NCI-H2196 treated with DMSO at 0.1 percent for 48 hours (cell line): ENCODE data around the gene DAPK1.

Source experiments
- DNase-seq: peaks from one replicate; lab custom pipeline; 2025; ENCODE audit not compliant: unreplicated experiment; lab: John Stamatoyannopoulos, UW

DAPK1 gene

DNA sequence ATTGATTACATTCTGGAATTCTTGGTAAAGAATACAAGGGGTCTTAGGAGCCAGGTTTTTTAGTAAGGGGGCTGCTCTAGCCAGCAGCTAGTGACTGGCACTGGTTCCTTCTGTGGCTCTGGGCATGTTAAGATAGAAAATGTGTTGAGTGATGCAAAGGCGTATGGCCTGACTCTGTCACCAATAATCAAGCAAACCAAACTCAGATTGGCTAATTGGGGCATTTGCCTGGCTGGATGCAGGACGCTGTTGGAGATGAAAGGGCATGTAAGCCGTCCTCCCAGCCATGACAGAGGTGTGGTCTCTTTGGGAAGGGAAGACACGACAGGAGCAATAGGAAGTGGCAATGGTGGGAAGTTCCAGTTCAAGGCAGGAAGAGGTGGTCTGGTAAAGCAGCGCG, 140.6 kb downstream of the DAPK1 start:
- DNase-seq, result no peak

DNA sequence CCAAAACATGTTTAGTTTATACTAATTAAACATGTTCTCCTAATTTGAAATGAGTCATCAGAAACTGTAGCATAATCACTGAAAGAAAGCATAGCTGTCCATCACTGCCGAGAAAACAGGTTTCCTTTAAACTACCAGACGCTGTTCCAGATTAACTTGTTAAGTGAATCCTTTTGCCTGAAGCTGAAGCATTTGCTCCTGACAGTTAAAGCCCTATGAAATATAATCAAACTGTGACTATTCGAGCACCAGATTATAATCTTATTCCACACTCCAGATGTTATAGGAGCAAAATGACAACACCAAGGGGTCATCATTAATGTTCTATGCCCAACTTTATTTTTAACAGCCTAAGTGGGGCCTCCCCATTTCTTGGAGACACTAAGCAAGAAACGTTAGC, 142.3 kb downstream of the DAPK1 start:
- DNase-seq, result no peak

DNA sequence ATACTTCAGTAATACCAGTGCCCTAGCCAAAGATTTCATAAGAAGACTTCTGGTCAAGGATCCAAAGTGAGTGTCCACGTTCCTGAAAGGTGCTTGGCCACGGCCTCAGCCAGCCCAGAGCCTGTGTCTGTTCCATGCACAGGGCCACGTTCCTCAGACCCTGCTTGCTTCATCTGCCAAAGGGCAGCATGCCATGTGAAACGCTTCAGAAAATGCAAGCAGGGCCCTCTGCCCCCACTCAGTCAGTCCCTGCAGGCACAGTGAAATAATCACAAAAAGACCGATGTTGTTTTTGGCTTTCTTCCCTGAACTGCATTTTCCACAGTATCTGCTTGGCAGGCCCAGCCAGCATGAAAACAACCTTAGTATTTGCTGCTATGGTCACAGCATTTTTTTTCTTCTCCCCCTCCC, 142.7 kb downstream of the DAPK1 start:
- DNase-seq, result no peak

DNA sequence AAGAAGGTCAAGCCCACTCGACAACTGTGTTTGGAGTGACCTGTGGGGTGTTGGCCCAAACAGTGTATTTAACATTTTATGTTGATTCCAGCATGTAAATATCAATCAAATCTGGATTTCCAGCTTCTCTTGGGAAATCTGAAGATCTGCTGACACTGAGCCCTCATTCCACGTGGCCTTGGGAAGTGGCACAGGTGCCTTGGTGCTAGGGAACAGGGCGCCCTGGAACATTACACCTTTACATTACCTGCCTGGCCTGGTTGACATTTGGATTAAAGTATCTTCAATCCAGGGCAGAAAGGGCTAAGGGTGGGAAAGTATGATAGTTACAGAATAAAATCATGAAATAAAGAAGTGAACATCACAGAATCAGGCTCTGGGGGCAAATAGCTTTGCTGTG, 143.4 kb downstream of the DAPK1 start:
- no peak for DNase-seq

DNA sequence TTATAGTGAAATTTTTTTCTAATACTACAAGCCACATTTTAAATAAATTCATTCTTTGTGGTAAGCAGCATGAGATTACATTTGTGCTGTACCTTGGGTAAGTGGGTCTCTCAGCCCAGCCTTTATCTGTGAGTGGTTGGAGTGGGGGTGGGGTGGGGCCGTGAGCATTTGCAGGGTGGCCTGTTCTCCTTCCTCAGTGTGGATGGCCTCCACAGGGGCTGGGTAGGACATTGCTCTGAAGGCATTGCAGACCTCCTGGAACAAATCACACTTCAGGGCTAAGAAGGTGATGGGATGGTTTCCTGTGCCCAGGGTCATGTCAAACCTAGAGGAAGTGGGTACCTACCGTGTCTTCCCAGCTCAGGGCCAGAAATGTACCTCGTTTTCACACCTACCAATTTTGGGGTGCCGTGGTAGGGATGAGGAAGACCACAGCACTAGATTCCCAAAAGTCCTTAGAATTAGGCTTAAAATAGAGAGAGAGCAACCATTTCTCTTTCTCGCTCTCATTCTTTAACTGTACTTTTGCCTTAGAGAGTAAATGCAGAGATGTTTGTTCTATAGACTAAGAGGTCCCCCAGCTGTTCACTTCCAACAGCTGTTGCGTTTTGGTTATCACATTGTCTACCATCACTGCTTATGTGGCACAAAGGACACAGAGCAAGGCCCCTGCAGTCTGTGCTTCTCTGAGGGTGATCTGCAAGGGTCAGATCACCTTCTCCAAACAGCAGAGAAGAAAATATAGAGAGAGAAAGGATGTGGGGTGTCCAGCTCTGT, 144.9 kb downstream of the DAPK1 start:
- DNase-seq, result no peak

DNA sequence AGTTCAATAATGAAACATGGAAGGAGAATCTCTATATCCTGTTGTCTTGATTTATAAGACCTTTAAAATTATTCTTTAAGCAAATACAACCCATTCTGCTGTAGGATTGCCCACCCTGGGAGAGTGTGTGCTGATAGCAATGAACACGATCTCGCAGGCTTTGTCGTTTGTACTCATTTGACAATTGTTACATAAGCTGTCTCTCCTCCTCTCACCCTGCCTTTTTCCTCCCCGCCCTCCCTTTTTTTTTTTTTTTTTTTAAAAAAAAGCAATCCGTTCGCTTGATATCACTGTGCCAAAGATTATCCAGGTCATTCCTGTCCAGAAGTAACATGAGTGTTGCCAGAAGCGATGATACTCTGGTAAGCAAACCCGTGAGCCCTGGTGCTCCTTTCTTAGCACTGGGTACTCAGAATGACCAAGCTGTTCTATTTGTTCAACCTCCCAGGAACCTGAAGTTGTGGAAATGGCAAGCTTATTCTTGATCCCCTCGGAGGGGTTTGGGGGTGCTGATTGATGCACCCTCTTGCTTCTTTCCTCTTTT, 145.5 kb downstream of the DAPK1 start:
- no peak for DNase-seq

DNA sequence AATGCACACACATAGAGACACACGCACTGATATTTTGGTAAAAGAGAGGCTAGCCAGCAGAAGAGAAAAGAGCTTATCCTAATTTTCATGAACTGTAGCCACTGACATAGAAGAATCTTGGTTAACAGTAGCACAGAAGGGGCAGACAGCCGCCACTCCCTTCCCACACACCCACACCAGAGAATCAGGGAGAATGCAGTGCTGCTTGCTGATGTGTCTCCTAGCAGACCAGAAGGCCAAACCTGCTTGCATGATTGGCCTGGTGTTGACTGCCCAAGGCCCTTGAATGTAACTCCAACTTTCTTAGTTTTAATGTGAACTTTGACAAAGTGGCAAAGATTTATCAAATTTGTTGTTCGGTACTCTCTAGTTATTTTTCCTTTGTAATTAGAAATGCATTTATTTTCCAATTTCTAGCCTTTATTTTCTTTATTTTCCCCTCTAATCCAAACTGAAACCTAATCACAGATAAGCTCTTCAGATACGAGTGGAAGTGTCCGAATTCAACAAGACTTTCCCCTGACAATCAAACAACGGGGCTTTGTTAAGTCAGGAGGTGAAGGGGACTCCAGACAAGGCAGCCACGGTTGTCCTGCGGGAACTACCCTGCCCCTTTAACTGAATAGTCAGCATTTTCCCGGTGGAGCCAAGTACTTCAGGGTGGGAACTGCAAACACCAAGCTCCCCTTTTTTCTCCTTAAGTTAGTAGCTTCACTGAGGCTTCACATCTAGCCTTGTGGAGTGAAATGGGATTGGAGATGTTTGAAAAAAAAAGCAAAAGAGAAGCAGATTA, 146.3 kb downstream of the DAPK1 start:
- DNase-seq, result no peak

DNA sequence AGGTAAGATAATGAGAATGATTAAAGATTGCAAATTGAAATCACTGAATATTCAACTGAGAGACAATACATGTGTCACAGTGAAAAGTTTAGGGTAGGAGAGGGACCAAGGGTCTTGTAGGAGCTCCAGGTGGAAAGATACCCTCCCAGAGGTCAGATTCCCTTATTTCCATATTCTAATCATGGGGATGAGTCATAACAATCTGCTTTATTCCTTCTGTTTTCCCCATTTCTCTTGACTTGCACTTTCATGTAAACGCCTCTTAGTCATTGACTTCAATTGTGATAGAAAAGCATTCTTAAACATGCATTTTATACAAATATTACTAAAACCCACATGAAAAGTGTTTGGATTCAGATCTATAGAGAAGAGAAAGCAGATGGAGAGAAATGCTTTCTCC, 147.0 kb downstream of the DAPK1 start:
- DNase-seq, result no peak

DNA sequence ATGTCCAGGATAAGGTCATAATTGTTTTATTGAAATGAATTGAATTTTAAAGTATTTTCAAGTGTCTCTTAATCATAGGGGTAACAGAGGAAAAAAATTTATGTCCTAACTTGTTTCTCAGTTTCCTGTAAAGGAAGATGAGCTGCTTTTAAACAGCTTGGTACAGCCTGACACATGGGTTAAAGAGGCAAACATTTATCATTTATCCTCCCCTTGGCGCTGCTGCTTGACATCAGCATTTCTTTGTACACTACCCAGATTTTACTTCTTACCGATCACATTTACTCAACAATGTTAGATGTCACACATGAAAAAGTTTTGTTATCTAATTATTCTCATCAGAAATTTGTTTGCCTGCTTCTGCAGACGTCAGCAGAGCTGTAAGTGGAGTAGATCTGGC, 148.9 kb downstream of the DAPK1 start:
- no peak for DNase-seq

DNA sequence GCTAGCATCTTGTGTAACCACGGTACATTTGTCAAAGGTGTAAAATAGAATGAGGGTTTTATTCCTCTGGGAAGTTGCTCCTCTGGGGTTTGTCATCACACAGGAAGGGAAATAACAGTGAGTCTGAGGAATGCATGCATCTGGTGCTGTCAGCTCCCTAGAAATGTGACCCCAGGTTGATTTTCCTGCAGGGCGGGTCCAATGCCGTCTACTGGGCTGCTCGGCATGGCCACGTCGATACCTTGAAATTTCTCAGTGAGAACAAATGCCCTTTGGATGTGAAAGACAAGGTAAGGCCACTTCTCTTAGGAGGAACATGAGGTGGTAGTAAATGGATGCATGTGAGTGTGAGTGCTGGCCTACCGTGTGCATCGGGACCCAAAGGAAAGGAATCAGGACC, 149.4 kb downstream of the DAPK1 start:
- no peak for DNase-seq

DNA sequence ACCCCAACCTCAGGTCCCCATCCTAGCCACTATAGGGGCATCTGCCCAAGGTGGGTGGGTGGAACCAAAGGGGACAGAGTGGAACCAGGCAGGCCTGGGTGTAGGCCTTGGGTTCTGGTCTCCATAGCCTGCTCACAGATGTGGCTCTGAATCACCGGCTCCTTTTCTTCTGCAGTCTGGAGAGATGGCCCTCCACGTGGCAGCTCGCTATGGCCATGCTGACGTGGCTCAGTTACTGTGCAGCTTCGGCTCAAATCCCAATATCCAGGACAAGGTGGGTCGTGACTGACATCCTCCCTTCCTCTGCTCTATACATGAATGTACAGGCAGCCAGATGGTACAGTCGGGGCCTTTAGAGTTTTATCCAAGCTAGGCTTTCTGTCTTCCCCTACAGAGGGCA, 150.9 kb downstream of the DAPK1 start:
- DNase-seq, result no peak

DNA sequence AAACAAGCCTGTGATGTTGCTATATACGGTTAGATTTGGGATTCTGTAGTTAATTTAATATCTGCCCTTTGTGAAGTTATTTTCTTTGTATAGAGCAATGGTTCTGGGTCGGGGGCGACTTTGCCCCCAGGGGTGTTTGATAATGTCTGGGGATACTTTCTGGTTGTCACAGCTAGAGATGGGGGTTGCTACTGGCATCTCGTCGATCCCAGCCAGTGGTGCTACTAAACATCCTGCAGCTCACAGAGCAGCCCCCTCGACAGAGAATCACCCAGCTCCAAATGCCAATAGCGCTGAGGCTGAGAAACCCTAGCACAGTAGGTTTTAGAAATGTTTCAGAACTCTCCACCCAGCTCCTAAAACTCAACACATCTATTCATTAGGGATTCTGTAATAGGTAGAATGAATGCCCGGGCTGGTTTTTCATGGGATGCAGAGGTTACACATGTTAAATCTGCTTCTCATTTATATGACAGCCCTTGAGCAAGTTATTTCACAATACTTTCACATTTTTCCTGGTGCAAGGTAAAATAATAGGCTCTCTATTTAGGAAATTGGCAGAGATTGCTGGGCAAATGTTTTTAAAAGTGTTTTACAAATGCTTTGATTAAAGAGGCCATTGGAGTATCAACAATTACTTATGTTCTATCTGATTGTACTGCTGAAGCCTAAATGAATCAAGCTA, 153.1 kb downstream of the DAPK1 start:
- DNase-seq, result no peak

DNA sequence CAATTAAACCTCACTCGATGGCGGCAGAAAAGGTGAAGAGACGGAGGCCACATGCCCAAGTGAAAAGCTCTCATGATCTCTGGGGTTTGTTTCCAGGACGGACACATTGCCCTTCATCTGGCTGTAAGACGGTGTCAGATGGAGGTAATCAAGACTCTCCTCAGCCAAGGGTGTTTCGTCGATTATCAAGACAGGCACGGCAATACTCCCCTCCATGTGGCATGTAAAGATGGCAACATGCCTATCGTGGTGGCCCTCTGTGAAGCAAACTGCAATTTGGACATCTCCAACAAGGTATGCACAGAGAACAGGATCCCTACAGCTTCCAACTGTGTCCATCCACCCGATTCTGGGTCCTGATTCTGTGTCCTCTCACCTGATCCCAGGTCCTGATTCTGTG, 153.8 kb downstream of the DAPK1 start:
- DNase-seq, result no peak

DNA sequence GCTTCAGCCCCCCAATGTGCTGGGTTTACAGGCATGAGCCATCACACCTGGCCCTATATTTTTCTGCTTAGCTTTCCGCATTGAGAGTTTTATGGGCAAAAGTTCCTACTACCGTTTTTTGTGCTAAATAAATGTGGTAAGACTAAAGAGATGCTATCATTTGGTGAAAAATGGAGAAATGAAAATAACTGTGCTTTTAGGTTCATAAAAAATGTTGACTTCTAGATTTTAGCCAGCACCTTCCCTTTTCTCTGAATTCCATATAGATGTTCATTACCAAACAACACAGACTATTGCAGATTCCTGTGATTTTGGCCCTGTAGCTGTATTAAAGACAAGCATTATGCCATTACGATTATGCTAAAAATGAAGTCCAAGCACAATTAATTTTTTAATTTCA, 156.3 kb downstream of the DAPK1 start:
- no peak for DNase-seq

DNA sequence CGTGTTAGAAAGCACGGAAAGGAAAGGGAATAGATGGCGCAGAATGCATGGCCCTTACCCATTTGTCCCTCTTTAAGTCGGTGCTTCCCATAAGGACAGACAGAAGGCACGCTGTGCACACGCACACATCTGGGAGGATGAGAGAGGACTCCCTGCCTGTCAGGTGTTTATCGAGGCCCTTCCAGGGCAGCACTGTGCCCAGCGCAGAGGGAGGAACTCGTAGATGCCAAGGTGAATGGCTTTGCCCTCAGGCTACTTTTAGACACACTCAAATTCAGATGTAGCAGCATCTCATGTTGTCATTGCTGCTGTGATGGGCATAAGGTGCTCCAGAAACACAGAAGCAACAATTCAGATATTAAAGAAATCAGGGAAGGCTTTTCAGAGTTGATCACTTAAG, 158.1 kb downstream of the DAPK1 start:
- DNase-seq, result no peak

DNA sequence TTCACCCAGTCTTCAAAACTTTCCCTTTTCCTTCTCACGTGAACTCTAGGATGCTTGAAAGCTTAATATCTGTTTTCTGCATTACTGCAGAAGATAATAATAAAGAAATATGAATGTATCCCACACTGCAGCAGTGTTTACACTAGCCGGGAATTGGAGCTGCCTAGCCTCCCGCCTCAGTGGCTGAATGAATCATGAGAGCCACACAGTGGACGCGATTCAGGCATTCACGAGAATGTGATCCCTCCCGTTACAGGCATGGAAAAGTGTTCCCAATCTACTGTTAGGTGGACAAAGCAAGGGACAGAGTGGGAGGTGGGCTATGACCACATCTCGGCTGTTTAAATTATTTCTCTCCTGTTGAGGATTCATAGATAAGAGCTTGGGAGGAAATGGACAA, 158.8 kb downstream of the DAPK1 start:
- no peak for DNase-seq

DNA sequence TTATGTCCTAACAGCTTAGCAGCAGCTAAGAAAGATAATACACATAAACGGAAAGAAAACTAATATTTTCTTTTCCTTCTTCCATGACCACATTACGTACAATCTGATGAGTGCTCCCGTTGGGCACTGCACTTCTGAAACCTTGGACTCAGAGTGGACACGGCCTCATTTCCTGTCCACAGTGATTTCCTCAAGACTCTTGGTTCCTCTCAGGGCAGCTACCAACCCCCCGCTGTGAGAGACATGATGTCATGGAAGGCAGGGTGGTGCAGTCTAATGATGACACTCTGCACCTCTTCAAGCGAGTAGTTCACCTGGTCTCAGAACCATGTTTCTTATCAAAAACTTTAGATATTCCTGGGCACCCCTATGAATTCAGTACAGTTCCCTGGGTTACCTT, 159.5 kb downstream of the DAPK1 start:
- no peak for DNase-seq

DNA sequence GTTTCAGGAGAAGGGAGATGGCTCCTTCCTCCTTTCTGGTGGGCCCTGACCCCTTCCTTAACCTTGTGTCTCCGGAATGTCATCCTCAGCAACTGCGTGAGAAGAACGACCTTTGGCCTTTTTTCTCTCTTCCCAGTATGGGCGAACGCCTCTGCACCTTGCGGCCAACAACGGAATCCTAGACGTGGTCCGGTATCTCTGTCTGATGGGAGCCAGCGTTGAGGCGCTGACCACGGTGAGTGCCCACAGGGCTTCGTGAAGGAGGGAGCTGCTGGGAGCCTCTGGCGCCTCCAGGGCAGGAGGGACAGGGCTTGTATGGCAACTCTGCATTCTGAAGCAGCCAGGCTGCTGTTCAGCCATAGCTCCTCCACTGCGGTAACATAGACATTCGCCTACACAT, 160.2 kb downstream of the DAPK1 start:
- DNase-seq, result no peak

DNA sequence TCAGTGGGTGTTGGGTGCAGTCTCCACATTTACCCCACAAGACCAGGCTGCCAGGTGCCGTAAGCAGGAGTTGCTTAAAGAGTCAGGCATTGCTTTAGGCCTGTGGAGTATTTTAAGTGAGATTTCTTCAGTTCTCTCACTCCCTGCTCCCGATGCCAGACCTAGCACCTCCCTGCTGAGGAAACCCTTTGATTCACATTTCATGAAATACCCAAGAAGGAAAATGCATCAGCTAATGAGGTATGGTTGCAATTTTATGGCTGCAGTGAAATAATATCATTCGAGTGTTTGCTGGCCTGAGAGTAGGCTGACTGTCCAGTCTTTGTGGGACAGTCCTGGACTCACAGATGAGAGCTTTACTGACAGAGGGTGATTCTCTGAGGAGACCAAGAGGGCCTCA, 160.8 kb downstream of the DAPK1 start:
- DNase-seq, result no peak

DNA sequence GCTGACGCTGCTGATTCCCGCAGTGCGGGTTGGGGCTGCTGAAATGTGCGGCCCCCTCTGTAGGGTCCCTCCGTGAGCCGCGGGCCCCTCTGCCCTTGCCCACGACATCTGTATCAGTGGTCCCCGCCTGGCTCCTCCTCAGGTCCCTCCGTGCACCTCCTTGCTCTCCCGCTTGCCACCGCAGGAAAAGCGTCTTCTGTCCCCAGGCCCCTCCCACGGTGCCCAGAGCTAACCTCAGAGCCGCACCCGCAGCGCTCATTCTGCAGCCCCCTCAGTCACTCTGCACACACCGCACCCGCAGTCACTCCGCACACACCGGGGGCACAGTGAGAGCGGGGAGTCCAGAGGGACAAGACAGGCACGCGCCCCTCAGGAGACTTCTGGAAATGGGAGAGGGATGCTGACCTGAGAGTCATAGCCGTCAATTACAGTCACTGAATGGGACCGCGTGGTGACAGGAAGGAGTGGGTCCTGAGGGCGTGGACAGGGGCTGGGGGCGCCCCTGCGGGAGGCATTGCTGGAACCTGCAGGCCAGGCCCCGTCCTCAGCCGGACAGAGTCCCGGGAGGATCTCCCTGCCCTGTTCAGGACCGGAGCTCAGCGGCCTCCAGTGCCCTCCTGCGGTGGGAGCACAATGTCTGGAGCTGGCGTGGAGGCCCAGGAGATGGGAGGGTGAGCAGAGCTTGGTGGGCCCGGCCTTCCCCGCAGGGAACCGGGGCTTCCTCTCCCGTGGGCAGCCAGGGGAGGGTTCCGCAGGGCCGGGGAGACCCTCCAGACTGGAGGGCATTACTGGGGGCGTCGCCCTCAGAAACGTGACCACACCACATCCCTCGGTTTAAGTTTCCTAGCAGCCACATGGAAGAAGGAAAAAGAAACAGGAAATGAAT, 162.1 kb downstream of the DAPK1 start:
- DNase-seq, result no peak

DNA sequence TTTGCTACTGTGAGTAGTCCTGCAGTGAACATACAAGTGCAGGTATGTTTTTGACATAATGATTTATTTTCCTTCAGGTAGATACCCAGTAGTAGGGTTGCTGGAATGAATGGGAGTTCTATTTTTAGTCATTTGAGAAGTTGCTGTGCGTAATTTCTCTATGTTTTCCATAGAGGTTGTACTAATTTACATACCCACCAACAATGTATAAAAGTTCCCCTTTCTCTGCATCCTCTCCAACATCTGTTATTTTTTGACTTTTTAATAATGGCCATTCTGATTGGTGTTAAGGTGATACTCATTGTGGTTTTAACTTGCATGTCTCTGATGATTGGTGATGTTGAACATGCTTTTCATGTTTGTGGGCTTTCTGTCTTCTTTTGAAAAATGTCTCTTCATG, 163.6 kb downstream of the DAPK1 start:
- DNase-seq, result no peak
